SU-DHL-6 (cell line): ENCODE data around the gene WSCD1.

Source experiments
- H2AFZ ChIP-seq: fragments of 200-600 bp; sonication (generic); 2 replicates; pipeline ENCODE4 v1.6.1; 2014; ENCODE audit warnings: low read depth, mild to moderate bottlenecking, moderate library complexity, mixed read lengths, antibody characterized with exemption, low read length; ENCODE audit not compliant: severe bottlenecking
- H3F3A ChIP-seq: fragments of 200-600 bp; shearing (Covaris generic); 2 replicates; pipeline ENCODE4 v1.6.0; 2016; ENCODE audit warnings: antibody characterized with exemption, mild to moderate bottlenecking; ENCODE audit not compliant: insufficient read depth
- H3K27ac ChIP-seq: fragments of 200-600 bp; sonication (generic); 2 replicates; pipeline ENCODE4 v1.5.1; 2016; ENCODE audit warnings: low read depth, mild to moderate bottlenecking, low read length, moderate library complexity, mixed read lengths
- H3K27me3 ChIP-seq: fragments of 200-600 bp; sonication (generic), shearing (Covaris generic); 2 replicates; pipeline ENCODE4 v1.6.0; 2014; ENCODE audit warnings: mild to moderate bottlenecking, low read length
- H3K36me3 ChIP-seq: fragments of 200-600 bp; sonication (generic); 2 replicates; pipeline ENCODE4 v1.6.1; 2014; ENCODE audit warnings: mild to moderate bottlenecking, low read length, mixed read lengths
- H3K4me2 ChIP-seq: fragments of 300-600, 200-600 bp; shearing (Covaris generic), sonication (generic); 2 replicates; pipeline ENCODE4 v1.6.0; 2014; ENCODE audit warnings: low read length, low read depth, mild to moderate bottlenecking; ENCODE audit not compliant: poor library complexity, severe bottlenecking
- H3K4me3 ChIP-seq: fragments of 200-600 bp; sonication (generic); 2 replicates; pipeline ENCODE4 v1.5.1; 2014; ENCODE audit warnings: antibody characterized with exemption, low read length, mild to moderate bottlenecking, mixed read lengths; ENCODE audit not compliant: insufficient read depth, poor library complexity, severe bottlenecking
- H3K79me2 ChIP-seq: fragments of 200-600 bp; sonication (generic); 2 replicates; pipeline ENCODE4 v1.6.1; 2014; ENCODE audit warnings: mild to moderate bottlenecking, low read length, moderate library complexity; ENCODE audit not compliant: insufficient read depth
- H3K9ac ChIP-seq: fragments of 200-600 bp; sonication (generic); 2 replicates; pipeline ENCODE4 v1.7.0; 2014; ENCODE audit warnings: mild to moderate bottlenecking, low read length
- H3K9me2 ChIP-seq: fragments of 200-600 bp; sonication (generic); replicated peaks from 2 replicates; pipeline ENCODE4 v1.6.1; 2014; ENCODE audit warnings: low read length; ENCODE audit not compliant: insufficient read depth
- H3K9me3 ChIP-seq: fragments of 200-600 bp; sonication (generic); 2 replicates; pipeline ENCODE4 v1.6.1; 2014; ENCODE audit warnings: low read length, mixed read lengths; ENCODE audit not compliant: insufficient read depth
- H4K20me1 ChIP-seq: fragments of 200-600 bp; sonication (generic); 2 replicates; pipeline ENCODE4 v1.6.1; 2014; ENCODE audit warnings: low read depth, mild to moderate bottlenecking, antibody characterized with exemption, low read length, moderate library complexity, mixed read lengths
- EZH2phosphoT487 ChIP-seq: fragments of 200-600 bp; sonication (generic), shearing (Covaris generic); conservative IDR thresholded peaks from 2 replicates; pipeline ENCODE4 v1.6.1; 2018; ENCODE audit warnings: mild to moderate bottlenecking, antibody characterized with exemption, low read length, moderate library complexity, mixed read lengths
- TF ChIP-seq, protein P1 (sequence below): fragments of 200-600 bp; sonication (generic); IDR thresholded peaks from one replicate; pipeline ENCODE4 v1.5.1; 2017; ENCODE audit warnings: antibody characterized with exemption, mild to moderate bottlenecking, low read length, moderate library complexity; ENCODE audit not compliant: insufficient read depth, poor library complexity, severe bottlenecking

WSCD1 gene

DNA sequence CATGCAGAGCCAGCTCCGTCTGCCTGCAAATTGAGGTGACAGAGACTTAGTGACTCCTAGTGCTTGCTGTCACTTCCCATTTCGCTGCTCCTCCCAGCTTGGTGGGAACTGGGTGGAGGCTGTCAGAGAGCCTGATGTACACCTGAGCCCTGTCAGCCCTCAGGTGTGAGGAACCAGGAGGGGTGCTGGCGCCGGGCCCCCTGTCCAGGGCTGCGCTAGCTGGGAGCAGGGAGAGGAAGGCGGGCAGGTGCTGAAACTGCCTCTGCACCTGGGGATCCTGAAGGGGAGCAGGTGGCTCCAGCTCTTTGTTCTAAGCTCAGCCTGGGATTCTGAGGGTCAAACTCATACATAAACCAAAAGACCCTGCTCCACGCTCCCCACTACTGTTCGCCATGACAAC lies 10.8 kb upstream of the WSCD1 start:
- H3K4me3 ChIP-seq: no peak overlapping the region
- no peak overlapping the region for H3K9ac ChIP-seq
- no peaks in the 10 kb centered on the region for H3F3A ChIP-seq
- H4K20me1 ChIP-seq: no peaks in the 10 kb centered on the region
- H3K79me2 ChIP-seq: no peaks in the 10 kb centered on the region
- no peak overlapping the region for H3K27ac ChIP-seq
- no peak overlapping the region for H2AFZ ChIP-seq
- no peak overlapping the region for H3K4me2 ChIP-seq
- no peaks in the 10 kb centered on the region for H3K9me2 ChIP-seq
- TF ChIP-seq, protein P1, sequence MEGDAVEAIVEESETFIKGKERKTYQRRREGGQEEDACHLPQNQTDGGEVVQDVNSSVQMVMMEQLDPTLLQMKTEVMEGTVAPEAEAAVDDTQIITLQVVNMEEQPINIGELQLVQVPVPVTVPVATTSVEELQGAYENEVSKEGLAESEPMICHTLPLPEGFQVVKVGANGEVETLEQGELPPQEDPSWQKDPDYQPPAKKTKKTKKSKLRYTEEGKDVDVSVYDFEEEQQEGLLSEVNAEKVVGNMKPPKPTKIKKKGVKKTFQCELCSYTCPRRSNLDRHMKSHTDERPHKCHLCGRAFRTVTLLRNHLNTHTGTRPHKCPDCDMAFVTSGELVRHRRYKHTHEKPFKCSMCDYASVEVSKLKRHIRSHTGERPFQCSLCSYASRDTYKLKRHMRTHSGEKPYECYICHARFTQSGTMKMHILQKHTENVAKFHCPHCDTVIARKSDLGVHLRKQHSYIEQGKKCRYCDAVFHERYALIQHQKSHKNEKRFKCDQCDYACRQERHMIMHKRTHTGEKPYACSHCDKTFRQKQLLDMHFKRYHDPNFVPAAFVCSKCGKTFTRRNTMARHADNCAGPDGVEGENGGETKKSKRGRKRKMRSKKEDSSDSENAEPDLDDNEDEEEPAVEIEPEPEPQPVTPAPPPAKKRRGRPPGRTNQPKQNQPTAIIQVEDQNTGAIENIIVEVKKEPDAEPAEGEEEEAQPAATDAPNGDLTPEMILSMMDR: no peak
- no peak for TF ChIP-seq EZH2phosphoT487
- no peaks in the 10 kb centered on the region for H3K27me3 ChIP-seq
- no peaks in the 10 kb centered on the region for H3K9me3 ChIP-seq
- no peaks in the 10 kb centered on the region for H3K36me3 ChIP-seq

DNA sequence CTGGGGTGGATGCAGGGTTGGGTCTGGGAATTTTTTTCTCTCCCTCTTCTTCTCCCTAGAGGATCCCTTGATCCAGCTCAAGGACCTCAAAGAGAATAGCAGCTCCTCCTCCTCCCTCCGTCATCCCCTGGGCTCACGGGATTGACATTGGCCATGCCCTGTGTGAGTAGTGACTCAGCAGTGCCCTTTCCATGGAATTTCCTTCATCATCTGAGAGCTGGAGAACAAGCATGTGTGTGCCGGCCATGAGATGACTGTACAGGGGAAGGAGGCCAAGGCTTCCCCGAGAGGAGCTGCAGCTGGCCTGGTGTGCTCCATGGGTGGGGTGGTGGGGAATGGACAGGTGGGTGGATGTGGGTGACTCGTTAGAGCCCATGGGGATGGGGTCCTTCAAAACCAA lies 8.9 kb upstream of the WSCD1 start:
- Histone ChIP-seq H4K20me1 (no peaks in the 10 kb centered on the region), H3K36me3 (no peaks in the 10 kb centered on the region), H3K27me3 (no peaks in the 10 kb centered on the region), H3K9ac (no peak overlapping the region), H3F3A (no peaks in the 10 kb centered on the region), H3K27ac (no peak overlapping the region), H3K4me2 (no peak overlapping the region), H3K9me3 (no peaks in the 10 kb centered on the region), H3K79me2 (no peaks in the 10 kb centered on the region), H2AFZ (no peak overlapping the region), H3K4me3 (no peak overlapping the region), H3K9me2 (no peaks in the 10 kb centered on the region)
- TF ChIP-seq, protein P1: no peak

DNA sequence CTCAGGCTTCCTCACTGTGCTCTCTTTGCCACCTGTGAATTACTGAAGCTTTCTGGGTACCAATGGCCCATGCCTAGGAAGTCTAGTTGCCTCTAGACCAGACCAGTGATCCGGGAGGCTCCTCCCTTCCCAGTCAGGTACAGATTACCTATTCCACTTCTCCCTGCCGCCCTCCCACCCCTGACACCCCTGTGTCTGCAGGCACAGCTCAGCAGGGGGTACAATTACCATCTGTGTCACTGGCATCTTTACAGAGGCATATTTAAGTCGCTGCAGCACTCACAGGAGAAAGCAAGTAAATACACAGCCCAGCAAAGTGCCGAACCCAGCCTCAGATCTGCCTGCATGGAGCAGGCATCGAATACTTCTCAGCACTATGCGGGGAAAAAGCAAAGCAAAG lies 5.3 kb upstream of the WSCD1 start:
- no peaks in the 10 kb centered on the region for H3K27me3 ChIP-seq
- no peak overlapping the region for H2AFZ ChIP-seq
- no peaks in the 10 kb centered on the region for H3F3A ChIP-seq
- no peaks in the 10 kb centered on the region for H3K9me3 ChIP-seq
- H3K27ac ChIP-seq: no peak overlapping the region
- TF ChIP-seq, protein P1: no peak
- TF ChIP-seq EZH2phosphoT487: no peak
- no peaks in the 10 kb centered on the region for H3K9me2 ChIP-seq
- H3K4me3 ChIP-seq: no peak overlapping the region
- H3K9ac ChIP-seq: no peak overlapping the region
- no peaks in the 10 kb centered on the region for H3K36me3 ChIP-seq
- no peaks in the 10 kb centered on the region for H4K20me1 ChIP-seq
- H3K4me2 ChIP-seq: no peak overlapping the region
- no peaks in the 10 kb centered on the region for H3K79me2 ChIP-seq

DNA sequence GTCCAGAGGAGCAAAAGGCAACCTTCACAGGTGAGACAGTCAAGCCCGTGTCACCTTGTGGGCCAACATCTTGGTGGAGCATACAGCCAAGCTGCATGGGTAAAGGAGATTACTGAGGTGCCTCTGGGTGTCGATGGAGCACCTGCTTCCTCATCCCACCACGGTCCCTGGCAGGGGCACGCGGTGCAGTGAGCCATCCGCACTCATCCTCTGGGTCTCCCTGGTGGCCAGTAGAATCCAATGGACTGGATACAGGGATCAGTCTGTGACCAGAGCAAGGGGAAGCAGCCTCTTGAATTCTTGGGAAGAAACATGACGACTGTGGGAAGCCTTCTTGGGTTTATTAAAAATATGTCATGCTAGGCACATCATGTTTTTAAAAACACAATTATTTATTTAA lies 4.8 kb upstream of the WSCD1 start:
- no peaks in the 10 kb centered on the region for H4K20me1 ChIP-seq
- H3K4me2 ChIP-seq: no peak overlapping the region
- H3K4me3 ChIP-seq: no peak overlapping the region
- no peak for TF ChIP-seq EZH2phosphoT487
- no peak overlapping the region for H3K27ac ChIP-seq
- H3K27me3 ChIP-seq: no peaks in the 10 kb centered on the region
- H3K9me3 ChIP-seq: no peaks in the 10 kb centered on the region
- no peaks in the 10 kb centered on the region for H3K79me2 ChIP-seq
- H3F3A ChIP-seq: no peaks in the 10 kb centered on the region
- no peaks in the 10 kb centered on the region for H3K9me2 ChIP-seq
- H3K36me3 ChIP-seq: no peaks in the 10 kb centered on the region
- no peak overlapping the region for H2AFZ ChIP-seq
- no peak overlapping the region for H3K9ac ChIP-seq
